NOMO-1 treated with DMSO at 0.1 percent for 48 hours (cell line): ENCODE results near the gene SYNGR1.
"Not testable (repeated sequence)": the region's sequence is repeated elsewhere in the genome, so short reads cannot be mapped to it uniquely, and the experiment has no call there.

Experiments
- DNase-seq: peaks from one replicate; lab custom pipeline; 2025; ENCODE audit not compliant: unreplicated experiment; lab: John Stamatoyannopoulos, UW

Gene SYNGR1

GRCh38 chr22:39350757-39351688, 1.2 kb downstream of the SYNGR1 start:
- DNase-seq: no peak

GRCh38 chr22:39351689-39352214, 2.0 kb downstream of the SYNGR1 start:
- DNase-seq: no peak

GRCh38 chr22:39352306-39352891, 2.6 kb downstream of the SYNGR1 start:
- no peak for DNase-seq

GRCh38 chr22:39353346-39353745, 3.6 kb downstream of the SYNGR1 start:
- DNase-seq: no peak

GRCh38 chr22:39355080-39355479, 5.3 kb downstream of the SYNGR1 start:
- no peak for DNase-seq

- not testable (repeated sequence) for DNase-seq
Observed at GRCh38 chr22:39355805-39356204, 6.0 kb downstream of the SYNGR1 start.

- no peak for DNase-seq
Observed at GRCh38 chr22:39356464-39356863, 6.7 kb downstream of the SYNGR1 start.

GRCh38 chr22:39357110-39358108, 7.6 kb downstream of the SYNGR1 start:
- not testable (repeated sequence) for DNase-seq

GRCh38 chr22:39358197-39358596, 8.4 kb downstream of the SYNGR1 start:
- not testable (repeated sequence) for DNase-seq

GRCh38 chr22:39359659-39360195, 9.9 kb downstream of the SYNGR1 start:
- no peak for DNase-seq

- no peak for DNase-seq
Observed at GRCh38 chr22:39360242-39360641, 10.5 kb downstream of the SYNGR1 start.

- DNase-seq: no peak
Observed at GRCh38 chr22:39360674-39361413, 11.1 kb downstream of the SYNGR1 start.

- no peak for DNase-seq
Observed at GRCh38 chr22:39361496-39361895, 11.7 kb downstream of the SYNGR1 start.

- DNase-seq: no peak
Observed at GRCh38 chr22:39362271-39362670, 12.5 kb downstream of the SYNGR1 start.

- no peak for DNase-seq
Observed at GRCh38 chr22:39362932-39363331, 13.1 kb downstream of the SYNGR1 start.

GRCh38 chr22:39363751-39364515, 14.1 kb downstream of the SYNGR1 start:
- no peak for DNase-seq

- no peak for DNase-seq
Observed at GRCh38 chr22:39364714-39365491, 15.1 kb downstream of the SYNGR1 start.

GRCh38 chr22:39365492-39365780, 15.6 kb downstream of the SYNGR1 start:
- DNase-seq: no peak

- no peak for DNase-seq
Observed at GRCh38 chr22:39367035-39367434, 17.2 kb downstream of the SYNGR1 start.
